HCT116 (cell line): ENCODE results near the gene FAM24B. TPM values are rescaled to one million over a fixed set of nuclear protein-coding genes. Genes with fewer than 3 reads are reported as not detected.

Source experiments
- ATAC-seq: fragments of 200-7000 bp; cut with Tn5 transposase; 2 replicates; pipeline ENCODE4 v1.9.1; 2020; ENCODE audit warnings: mild to moderate bottlenecking, moderate library complexity
- BruUV-seq: library from RNA; stranded (reverse); fragments of 400-500 nt; replicated peaks from 2 replicates; lab custom pipeline; 2021; lab: Mats Ljungman, UMichigan
- CTCF ChIA-PET: fragments of 300-600 bp; sonication (Branson Sonifier 250); formaldehyde crosslinking; loops from one replicate; lab custom pipeline; 2021; ENCODE audit warnings: antibody characterized with exemption; lab: Charles Lee
- POLR2A ChIA-PET: fragments of 300-600, 350-600 bp; sonication (Branson Sonifier 250); formaldehyde crosslinking; loops from one replicate; lab custom pipeline; 2021; ENCODE audit warnings: antibody characterized with exemption; lab: Charles Lee
- RAD21 ChIA-PET, 2 experiments: fragments of 300-600 bp; sonication (Branson Sonifier 250); formaldehyde crosslinking; loops; one replicate each; lab custom pipeline; 2023; ENCODE audit warnings: low total read pairs in 2 of 2; ENCODE audit not compliant: uncharacterized antibody in 2 of 2, unreplicated experiment in 2 of 2, low non-redundant PET in 1 of 2; lab: Charles Lee
- DNase-seq: peaks from one replicate; pipeline ENCODE4 v3.0.0-alpha.2; 2010; ENCODE audit warnings: low read depth, low spot score
- H2AFZ ChIP-seq: fragments of 200-600 bp; shearing (Covaris generic), sonication (generic); 2 replicates; pipeline ENCODE4 v1.6.1; 2017; ENCODE audit warnings: low read depth, mixed run types, mixed read lengths, antibody characterized with exemption, low read length; ENCODE audit not compliant: poor library complexity, severe bottlenecking
- H3K27ac ChIP-seq: 2 replicates; pipeline ENCODE4 v1.5.1; 2012; ENCODE audit warnings: low read depth, low read length
- H3K27me3 ChIP-seq: fragments of 200-600 bp; sonication (generic); 2 replicates; pipeline ENCODE4 v1.6.1; 2016; ENCODE audit warnings: mixed run types, low read length, mixed read lengths; ENCODE audit not compliant: insufficient read depth
- H3K36me3 ChIP-seq, 2 experiments: fragments of 200-500 bp in 1 of 2; fragments of 200-600 bp in 1 of 2; sonication (Bioruptor generic) in 1 of 2; sonication (generic) in 1 of 2; 2 replicates each; pipeline versions ENCODE4 v1.5.1 to v1.6.1; 2014 to 2016; ENCODE audit warnings: low read length in 2 of 2, inconsistent platforms in 1 of 2, mixed read lengths in 1 of 2, mixed run types in 1 of 2; ENCODE audit not compliant: insufficient read depth in 2 of 2, control insufficient read depth in 1 of 2
- H3K4me1 ChIP-seq, 2 experiments: fragments of 200-600 bp in 1 of 2; sonication (generic) in 1 of 2; 2 replicates each; pipeline versions ENCODE4 v1.5.1 to v1.6.1; 2012 to 2017; ENCODE audit warnings: low read length in 2 of 2, inconsistent platforms in 1 of 2, mild to moderate bottlenecking in 1 of 2, mixed read lengths in 1 of 2, mixed run types in 1 of 2, moderate library complexity in 1 of 2; ENCODE audit not compliant: insufficient read depth in 2 of 2, control insufficient read depth in 1 of 2
- H3K4me2 ChIP-seq: fragments of 200-600 bp; sonication (generic); 2 replicates; pipeline ENCODE4 v1.6.1; 2017; ENCODE audit warnings: mixed run types, low read length, mixed read lengths
- H3K4me3 ChIP-seq, 2 experiments: fragments of 200-600 bp in 1 of 2; sonication (generic) in 1 of 2; replicated peaks in 1 of 2; 2 replicates each; pipeline ENCODE4 v1.5.1; 2011 to 2016; ENCODE audit warnings: low read length in 2 of 2, control low read depth in 1 of 2, low read depth in 1 of 2, mild to moderate bottlenecking in 1 of 2, mixed read lengths in 1 of 2, mixed run types in 1 of 2
- H3K79me2 ChIP-seq: fragments of 200-600 bp; sonication (generic); 2 replicates; pipeline ENCODE4 v1.6.1; 2017; ENCODE audit warnings: mild to moderate bottlenecking, mixed run types, low read length, moderate library complexity, mixed read lengths; ENCODE audit not compliant: insufficient read depth
- H3K9ac ChIP-seq: fragments of 200-600 bp; sonication (generic); 2 replicates; pipeline ENCODE4 v1.6.1; 2016; ENCODE audit warnings: low read length, mixed read lengths
- H3K9me2 ChIP-seq: fragments of 200-600 bp; sonication (generic), shearing (Covaris generic); 2 replicates; pipeline ENCODE4 v1.6.1; 2017; ENCODE audit warnings: mixed run types, mild to moderate bottlenecking, moderate library complexity; ENCODE audit not compliant: insufficient read depth
- H3K9me3 ChIP-seq, 2 experiments: fragments of 200-500 bp in 1 of 2; fragments of 200-600 bp in 1 of 2; sonication (Bioruptor generic) in 1 of 2; sonication (generic) in 1 of 2; 2 replicates each; pipeline ENCODE4 v1.6.1; 2014 to 2017; ENCODE audit warnings: low read length in 2 of 2, mixed read lengths in 2 of 2, inconsistent platforms in 1 of 2, low read depth in 1 of 2, mild to moderate bottlenecking in 1 of 2, mixed run types in 1 of 2, moderate library complexity in 1 of 2; ENCODE audit not compliant: control insufficient read depth in 1 of 2, insufficient read depth in 1 of 2
- H4K20me1 ChIP-seq: fragments of 200-600 bp; sonication (generic), shearing (Covaris generic); 2 replicates; pipeline ENCODE4 v1.6.1; 2017; ENCODE audit warnings: mixed run types, mild to moderate bottlenecking, moderate library complexity; ENCODE audit not compliant: insufficient read depth
- ATF3 ChIP-seq: IDR thresholded peaks from 2 replicates; pipeline ENCODE4 v1.6.1; 2012
- CBX3 ChIP-seq: IDR thresholded peaks from 2 replicates; pipeline ENCODE4 v1.6.1; 2012; ENCODE audit warnings: low read depth
- CTCF ChIP-seq, 3 experiments: fragments of 200-600 bp in 1 of 3; sonication (generic) in 1 of 3; IDR thresholded peaks in 2 of 3; conservative IDR thresholded peaks in 1 of 3; 2 replicates each; pipeline ENCODE4 v1.5.1; 2012 to 2017; ENCODE audit warnings: low read depth in 2 of 3, low read length in 2 of 3, antibody characterized with exemption in 1 of 3, borderline replicate concordance in 1 of 3, control low read depth in 1 of 3, mild to moderate bottlenecking in 1 of 3, mixed read lengths in 1 of 3, mixed run types in 1 of 3, moderate library complexity in 1 of 3; ENCODE audit not compliant: insufficient read depth in 1 of 3
- EGR1 ChIP-seq: IDR thresholded peaks from 2 replicates; pipeline ENCODE4 v1.6.1; 2012; ENCODE audit warnings: low read depth
- ELF1 ChIP-seq: IDR thresholded peaks from 2 replicates; pipeline ENCODE4 v1.6.1; 2012; ENCODE audit warnings: low read depth, borderline replicate concordance
- EZH2 ChIP-seq: fragments of 200-600 bp; sonication (generic); IDR thresholded peaks from 2 replicates; pipeline ENCODE4 v1.6.1; 2017; ENCODE audit warnings: antibody characterized with exemption, mixed run types
- FOSL1 ChIP-seq: IDR thresholded peaks from 2 replicates; pipeline ENCODE4 v1.6.1; 2012; ENCODE audit warnings: low read depth
- MAX ChIP-seq: IDR thresholded peaks from 2 replicates; pipeline ENCODE4 v1.6.1; 2012
- POLR2AphosphoS5 ChIP-seq: IDR thresholded peaks from 2 replicates; pipeline ENCODE4 v1.6.1; 2011; ENCODE audit warnings: mild to moderate bottlenecking, low read depth, low read length, moderate library complexity
- RAD21 ChIP-seq: IDR thresholded peaks from 2 replicates; pipeline ENCODE4 v1.6.1; 2012; ENCODE audit warnings: low read depth, mild to moderate bottlenecking
- SIN3A ChIP-seq: IDR thresholded peaks from 2 replicates; pipeline ENCODE4 v1.6.1; 2012; ENCODE audit warnings: low read depth
- SP1 ChIP-seq: IDR thresholded peaks from 2 replicates; pipeline ENCODE4 v1.6.1; 2012; ENCODE audit warnings: low read depth
- SRF ChIP-seq: IDR thresholded peaks from 2 replicates; pipeline ENCODE4 v1.6.1; 2012; ENCODE audit warnings: low read depth
- TCF7L2 ChIP-seq: IDR thresholded peaks from 2 replicates; pipeline ENCODE4 v1.7.0; 2011; ENCODE audit warnings: borderline replicate concordance, inconsistent platforms; ENCODE audit not compliant: insufficient read depth, insufficient read length; ENCODE audit errors: extremely low read depth
- YY1 ChIP-seq: IDR thresholded peaks from 2 replicates; pipeline ENCODE4 v1.6.1; 2011; ENCODE audit warnings: low read length, low read depth, moderate library complexity, mild to moderate bottlenecking; ENCODE audit not compliant: insufficient replicate concordance; ENCODE audit errors: extremely low read depth
- ZBTB33 ChIP-seq: IDR thresholded peaks from 2 replicates; pipeline ENCODE4 v1.6.1; 2011; ENCODE audit warnings: mild to moderate bottlenecking, low read length, moderate library complexity; ENCODE audit not compliant: insufficient replicate concordance; ENCODE audit errors: extremely low read depth
- ZFX ChIP-seq: fragments of 450-650 bp; IDR thresholded peaks from 2 replicates; pipeline ENCODE4 v1.6.1; 2017
- ZNF274 ChIP-seq: fragments of 200-500 bp; sonication (Bioruptor generic); IDR thresholded peaks from 2 replicates; pipeline ENCODE4 v1.6.1; 2014; ENCODE audit warnings: mild to moderate bottlenecking, low read depth, low read length, inconsistent platforms
- intact Hi-C: fragments of 100-400 bp; cut with micrococcal nuclease; formaldehyde crosslinking; loops from 2 replicates; pipeline ENCODE4 v1.10.0; 2022
- total RNA-seq: library from RNA; stranded (reverse); gene quantifications from one replicate; pipeline ENCODE4 v1.2.1, GENCODE V29; 2021; ENCODE audit not compliant: unreplicated experiment

FAM24B gene
- total RNA-seq, 1 experiment from 2014 or later, result 6.8 TPM

- TF ChIP-seq ATF3 (no peak), SIN3A (no peak), YY1 (no peak), RAD21 (no peak), ELF1 (no peak), CBX3 (no peak), POLR2AphosphoS5 (no peak), SRF (no peak)
Observed at GRCh38 chr10:122853665-122854313, 25.6 kb downstream of the FAM24B start (continued).

- intact Hi-C loops, result no loop called here
- ATAC-seq (0 out of 2 replicates have a peak, but pooled peaks have one; percentile 8), DNase-seq (no peak)
- H3K36me3 ChIP-seq, result no peaks in the 10 kb centered on the region
- no peaks in the 10 kb centered on the region for H4K20me1 ChIP-seq
- no peak overlapping the region for H3K4me2 ChIP-seq
- no peaks in the 10 kb centered on the region for H3K9me3 ChIP-seq
- no peak overlapping the region for H3K27ac ChIP-seq
- H3K79me2 ChIP-seq, result peaks cover 5% of the 10 kb centered on the region; the same call in 1 of the 2 replicates
- ChIA-PET CTCF (no interaction called here), RAD21 (no interaction called here), POLR2A (no interaction called here)
- peaks cover 25% of the 10 kb centered on the region for H3K27me3 ChIP-seq
- no TSS peak for BruUV-seq
- no peak for TF ChIP-seq ATF3
- TF ChIP-seq FOSL1, result no peak
- TF ChIP-seq RAD21, result no peak
- TF ChIP-seq MAX, result no peak
- TF ChIP-seq EZH2, result no peak
- TF ChIP-seq ZNF274, result no peak
- TF ChIP-seq ZBTB33, result no peak
- no peak for TF ChIP-seq SRF
- no peak for TF ChIP-seq ZFX
- no peak for TF ChIP-seq CTCF (IDR thresholded peaks at IDR 0.05 in 2 of 3, conservative IDR thresholded peaks at IDR 0.05 in 1 of 3; ENCODE audit: borderline replicate concordance in 1 of 3, insufficient read depth in 1 of 3, low read depth in 2 of 3, low read length in 2 of 3)
- TF ChIP-seq ELF1, result no peak
- TF ChIP-seq EGR1, result no peak
- no peak for TF ChIP-seq SP1
- TF ChIP-seq TCF7L2, result no peak
- no peak overlapping the region for H3K9ac ChIP-seq
- H2AFZ ChIP-seq, result no peak overlapping the region
- no peak overlapping the region for H3K4me3 ChIP-seq
- no peaks in the 10 kb centered on the region for H3K9me2 ChIP-seq
- peaks cover 14 to 30% of the 10 kb centered on the region in 2 experiments; a peak in 3 of 4 replicates for H3K4me1 ChIP-seq
Observed at GRCh38 chr10:122852261-122852660, 27.1 kb downstream of the FAM24B start.
